ENCODE measurements around the gene PCDHA2. TPM values are rescaled to one million over a fixed set of nuclear protein-coding genes. Genes with fewer than 3 reads are reported as not detected.
"Not testable (repeated sequence)": the region's sequence is repeated elsewhere in the genome, so short reads cannot be mapped to it uniquely, and the experiment has no call there.

Gene PCDHA2
- polyA plus RNA-seq, 1 experiment = 0.05 TPM

DNA sequence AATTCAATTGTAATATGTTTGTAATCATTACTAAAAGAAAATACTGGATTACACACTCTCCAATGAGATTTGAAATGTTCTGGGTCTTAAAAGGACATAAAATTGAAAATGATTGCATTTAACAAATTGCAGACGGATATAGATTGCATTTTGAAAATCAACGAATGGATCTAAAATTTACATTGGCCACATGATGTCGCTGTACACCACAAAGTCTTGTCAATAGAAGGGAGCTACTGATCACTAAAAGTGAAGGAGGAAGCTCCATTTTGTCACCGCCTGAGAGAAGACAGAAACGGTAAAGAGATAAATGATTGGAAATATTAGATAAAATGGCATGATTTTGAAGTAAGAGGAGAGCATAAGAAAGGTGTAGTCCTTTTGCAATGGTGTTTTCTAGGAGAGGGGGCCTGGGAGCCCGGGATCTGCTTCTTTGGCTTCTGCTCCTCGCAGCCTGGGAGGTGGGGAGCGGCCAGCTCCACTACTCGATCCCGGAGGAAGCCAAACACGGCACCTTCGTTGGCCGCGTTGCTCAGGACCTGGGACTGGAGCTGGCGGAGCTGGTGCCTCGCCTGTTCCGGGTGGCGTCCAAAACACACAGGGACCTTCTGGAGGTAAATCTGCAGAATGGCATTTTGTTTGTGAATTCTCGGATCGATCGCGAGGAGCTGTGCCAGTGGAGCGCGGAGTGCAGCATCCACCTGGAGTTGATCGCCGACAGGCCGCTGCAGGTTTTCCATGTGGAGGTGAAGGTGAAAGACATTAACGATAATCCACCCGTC lies 8.6 kb upstream of the PCDHA2 start, which contains the start of gene PCDHA1:
Gene PCDHA1, plus strand, starts transcription at position 236 of the 782 bp plus-strand sequence.
- CTCF ChIA-PET = no interaction called here
- no peak within 1 kb of the TSS for H3K4me3 ChIP-seq (ENCODE audit: low read depth, low read length)
- TF ChIP-seq CTCF (IDR thresholded peaks at IDR 0.05; ENCODE audit: low read depth, low read length) = no peak

DNA sequence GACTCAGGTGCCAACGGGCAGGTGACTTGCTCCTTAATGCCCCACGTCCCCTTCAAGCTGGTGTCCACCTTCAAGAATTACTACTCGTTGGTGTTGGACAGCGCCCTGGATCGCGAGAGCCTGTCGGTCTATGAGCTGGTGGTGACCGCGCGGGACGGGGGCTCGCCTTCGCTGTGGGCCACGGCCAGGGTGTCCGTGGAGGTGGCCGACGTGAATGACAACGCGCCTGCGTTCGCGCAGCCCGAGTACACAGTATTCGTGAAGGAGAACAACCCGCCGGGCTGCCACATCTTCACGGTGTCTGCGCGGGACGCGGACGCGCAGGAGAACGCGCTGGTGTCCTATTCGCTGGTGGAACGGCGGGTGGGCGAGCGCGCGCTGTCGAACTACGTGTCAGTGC lies 7.2 kb upstream of the PCDHA2 start:
- H3K27me3 ChIP-seq (ENCODE audit: control insufficient read depth, insufficient read depth, low read length) = not testable (repeated sequence)

More for the DNA sequence above, 8.6 kb upstream of the PCDHA2 start, which contains the start of gene PCDHA1:
- Histone ChIP-seq H3K27ac (ENCODE audit: low read depth, low read length) (no peak within 1 kb of the TSS), H3K27me3 (ENCODE audit: control insufficient read depth, insufficient read depth, low read length) (no peaks in the 10 kb centered on the region), H3K9me3 (ENCODE audit: control insufficient read depth, insufficient read depth, low read length) (peaks cover 38% of the 10 kb centered on the region)
- POLR2A ChIA-PET = no interaction called here
- no peak for DNase-seq (ENCODE audit: low read depth, low spot score)

DNA sequence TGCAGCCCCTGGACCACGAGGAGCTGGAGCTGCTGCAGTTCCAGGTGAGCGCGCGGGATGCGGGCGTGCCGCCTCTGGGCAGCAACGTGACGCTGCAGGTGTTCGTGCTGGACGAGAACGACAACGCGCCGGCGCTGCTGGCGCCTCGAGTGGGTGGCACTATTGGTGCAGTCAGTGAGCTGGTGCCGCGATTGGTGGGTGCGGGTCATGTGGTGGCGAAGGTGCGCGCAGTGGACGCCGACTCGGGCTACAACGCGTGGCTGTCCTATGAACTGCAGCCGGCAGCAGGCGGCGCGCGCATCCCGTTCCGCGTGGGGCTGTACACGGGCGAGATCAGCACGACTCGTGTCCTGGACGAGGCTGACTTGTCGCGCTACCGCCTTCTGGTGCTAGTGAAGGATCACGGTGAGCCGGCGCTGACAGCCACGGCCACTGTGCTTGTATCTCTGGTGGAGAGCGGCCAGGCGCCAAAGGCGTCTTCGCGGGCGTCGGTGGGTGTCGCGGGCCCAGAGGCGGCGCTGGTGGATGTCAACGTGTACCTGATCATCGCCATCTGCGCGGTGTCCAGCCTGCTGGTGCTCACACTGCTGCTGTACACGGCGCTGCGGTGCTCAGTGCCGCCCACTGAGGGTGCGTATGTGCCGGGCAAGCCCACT lies 6.7 kb upstream of the PCDHA2 start:
- H3K4me3 ChIP-seq (ENCODE audit: low read depth, low read length); POLR2A ChIA-PET; H3K27ac ChIP-seq (ENCODE audit: low read depth, low read length); H3K27me3 ChIP-seq (ENCODE audit: control insufficient read depth, insufficient read depth, low read length); CTCF ChIA-PET; DNase-seq (ENCODE audit: low read depth, low spot score): not testable (repeated sequence)
- peaks cover 35% of the 10 kb centered on the region for H3K9me3 ChIP-seq (ENCODE audit: control insufficient read depth, insufficient read depth, low read length)

More for the DNA sequence above, 7.2 kb upstream of the PCDHA2 start:
- POLR2A ChIA-PET; DNase-seq (ENCODE audit: low read depth, low spot score); CTCF ChIA-PET; H3K4me3 ChIP-seq (ENCODE audit: low read depth, low read length); H3K27ac ChIP-seq (ENCODE audit: low read depth, low read length): not testable (repeated sequence)
- peaks cover 38% of the 10 kb centered on the region for H3K9me3 ChIP-seq (ENCODE audit: control insufficient read depth, insufficient read depth, low read length)

DNA sequence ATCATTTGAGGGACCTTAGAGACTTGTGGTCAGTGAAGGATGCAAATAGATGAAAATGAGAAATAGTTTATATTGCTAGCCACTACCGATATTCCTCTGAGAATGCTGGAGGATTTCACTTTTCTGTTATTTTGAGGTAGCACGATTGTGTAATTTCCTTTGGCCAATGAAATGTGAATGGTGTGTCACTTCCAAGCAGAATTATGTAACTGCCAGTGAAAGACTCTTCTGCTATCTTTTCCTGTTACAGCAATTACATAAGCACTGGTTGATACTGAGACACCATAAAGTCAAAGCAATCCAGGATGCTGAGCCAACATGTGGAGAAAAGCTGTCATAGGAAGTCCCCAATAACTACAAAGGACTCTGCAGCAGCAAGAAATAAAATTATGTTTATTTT lies 3.6 kb upstream of the PCDHA2 start:
- Histone ChIP-seq H3K9me3 (ENCODE audit: control insufficient read depth, insufficient read depth, low read length) (peaks cover 33% of the 10 kb centered on the region), H3K27ac (ENCODE audit: low read depth, low read length) (no peak overlapping the region), H3K27me3 (ENCODE audit: control insufficient read depth, insufficient read depth, low read length) (no peaks in the 10 kb centered on the region), H3K4me3 (ENCODE audit: low read depth, low read length) (no peak overlapping the region)
- TF ChIP-seq CTCF (IDR thresholded peaks at IDR 0.05; ENCODE audit: low read depth, low read length) = no peak
- POLR2A ChIA-PET = no interaction called here
- CTCF ChIA-PET = no interaction called here
- no peak for DNase-seq (ENCODE audit: low read depth, low spot score)

DNA sequence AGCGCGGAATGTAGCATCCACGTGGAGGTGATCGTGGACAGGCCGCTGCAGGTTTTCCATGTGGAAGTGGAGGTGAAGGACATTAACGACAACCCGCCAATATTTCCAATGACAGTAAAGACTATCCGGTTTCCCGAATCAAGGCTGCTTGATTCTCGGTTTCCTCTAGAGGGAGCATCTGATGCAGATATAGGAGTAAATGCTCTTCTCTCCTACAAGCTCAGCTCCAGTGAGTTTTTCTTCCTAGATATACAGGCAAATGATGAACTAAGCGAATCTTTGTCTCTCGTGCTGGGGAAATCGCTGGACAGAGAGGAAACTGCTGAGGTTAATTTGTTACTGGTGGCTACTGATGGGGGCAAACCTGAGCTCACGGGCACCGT lies 598 bp downstream of the PCDHA2 start:
- H3K4me3 ChIP-seq (ENCODE audit: low read depth, low read length) = no peak overlapping the region
- ChIA-PET CTCF (no interaction called here), POLR2A (no interaction called here)

DNA sequence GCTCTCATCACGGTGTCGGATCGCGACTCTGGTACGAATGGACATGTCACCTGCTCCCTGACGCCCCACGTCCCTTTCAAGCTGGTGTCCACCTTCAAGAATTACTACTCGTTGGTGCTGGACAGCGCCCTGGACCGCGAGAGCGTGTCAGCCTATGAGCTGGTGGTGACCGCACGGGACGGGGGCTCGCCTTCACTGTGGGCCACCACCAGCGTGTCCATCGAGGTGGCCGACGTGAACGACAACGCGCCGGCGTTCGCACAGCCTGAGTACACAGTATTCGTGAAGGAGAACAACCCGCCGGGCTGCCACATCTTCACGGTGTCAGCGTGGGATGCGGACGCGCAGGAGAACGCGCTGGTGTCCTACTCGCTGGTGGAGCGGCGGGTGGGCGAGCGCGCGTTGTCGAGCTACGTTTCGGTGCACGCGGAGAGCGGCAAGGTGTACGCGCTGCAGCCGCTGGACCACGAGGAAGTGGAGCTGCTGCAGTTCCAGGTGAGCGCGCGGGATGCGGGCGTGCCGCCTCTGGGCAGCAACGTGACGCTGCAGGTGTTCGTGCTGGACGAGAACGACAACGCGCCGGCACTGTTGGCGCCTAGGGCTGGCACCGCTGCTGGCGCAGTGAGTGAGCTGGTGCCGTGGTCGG lies 1.5 kb downstream of the PCDHA2 start:
- POLR2A ChIA-PET; H3K27ac ChIP-seq (ENCODE audit: low read depth, low read length); H3K27me3 ChIP-seq (ENCODE audit: control insufficient read depth, insufficient read depth, low read length); H3K4me3 ChIP-seq (ENCODE audit: low read depth, low read length); DNase-seq (ENCODE audit: low read depth, low spot score); CTCF ChIA-PET: not testable (repeated sequence)
- H3K9me3 ChIP-seq (ENCODE audit: control insufficient read depth, insufficient read depth, low read length) = peaks cover 21% of the 10 kb centered on the region

More for the DNA sequence above, 598 bp downstream of the PCDHA2 start:
- DNase-seq (ENCODE audit: low read depth, low spot score) = no peak
- H3K9me3 ChIP-seq (ENCODE audit: control insufficient read depth, insufficient read depth, low read length) = peaks cover 19% of the 10 kb centered on the region
- no peaks in the 10 kb centered on the region for H3K27me3 ChIP-seq (ENCODE audit: control insufficient read depth, insufficient read depth, low read length)
- 0 out of 2 replicates have a peak, but pooled peaks have one; percentile 5 for TF ChIP-seq CTCF (IDR thresholded peaks at IDR 0.05; ENCODE audit: low read depth, low read length)
- H3K27ac ChIP-seq (ENCODE audit: low read depth, low read length) = no peak overlapping the region

Data from AG04450 (cell line).